HG03575 (cell line): ENCODE results near the gene POLR2J2.
"Not testable (repeated sequence)": the region's sequence is repeated elsewhere in the genome, so short reads cannot be mapped to it uniquely, and the experiment has no call there.

ENCODE experiments used
- ATAC-seq: cut with Tn5 transposase; IDR thresholded peaks from one replicate; pipeline ENCODE4 v1.9.1; 2021; ENCODE audit not compliant: unreplicated experiment, insufficient number of reproducible peaks, low FRiP score; ENCODE audit errors: extremely low read depth

POLR2J2 gene

DNA sequence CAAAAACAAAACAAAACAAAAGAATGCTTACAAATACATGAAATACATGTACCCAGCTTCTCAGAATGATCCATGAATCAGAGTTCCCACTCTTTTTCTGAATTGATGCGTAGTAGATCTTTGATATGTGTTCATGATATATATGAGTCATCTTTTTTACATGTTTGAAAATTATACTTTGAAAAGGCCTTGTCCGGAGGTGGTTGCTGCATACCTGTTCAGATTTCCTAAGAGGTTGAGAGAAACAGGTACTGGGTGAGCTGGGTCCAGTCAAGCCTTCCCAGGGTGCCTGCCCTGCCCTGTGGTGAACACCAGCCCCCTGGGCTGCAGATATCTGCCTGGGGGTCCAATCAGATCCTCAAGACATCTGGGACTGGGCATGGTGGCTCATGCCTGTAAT, 4.1 kb upstream of the POLR2J2 start:
- ATAC-seq, result not testable (repeated sequence)

DNA sequence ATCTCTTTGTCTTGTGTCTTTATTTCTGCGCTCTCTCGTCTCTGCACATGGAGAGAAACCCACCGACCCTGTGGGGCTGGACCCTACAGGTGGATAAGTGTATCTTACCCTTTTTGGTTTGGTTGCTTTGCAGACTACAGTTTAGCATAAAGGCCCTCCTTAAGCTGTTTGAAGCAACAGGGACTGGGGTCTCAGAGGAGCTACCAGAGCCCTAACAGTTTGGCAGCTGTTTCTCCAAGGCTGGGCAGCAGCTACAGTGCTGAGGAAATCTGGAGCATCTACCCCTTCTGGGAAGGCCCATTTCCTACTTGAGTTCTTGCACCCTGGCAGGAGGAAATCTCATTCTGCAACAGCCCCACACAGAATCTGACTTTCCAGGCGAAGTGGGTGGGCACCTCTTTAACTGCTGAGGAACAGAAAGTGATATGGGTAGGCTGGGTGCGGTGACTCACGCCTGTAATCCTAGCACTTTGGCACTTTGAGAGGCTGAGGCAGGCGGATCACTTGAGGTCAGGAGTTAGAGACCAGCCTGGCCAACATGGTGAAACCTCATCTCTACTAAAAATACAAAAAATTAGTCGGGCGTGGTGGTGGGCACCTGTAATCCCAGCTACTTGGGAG, 2.1 kb upstream of the POLR2J2 start:
- ATAC-seq, result not testable (repeated sequence)

GRCh38 chr7:102671956-102672307, 469 bp upstream of the POLR2J2 start:
- ATAC-seq, result peak; percentile 9

- not testable (repeated sequence) for ATAC-seq
These were observed 3.9 kb downstream of the POLR2J2 start for GRCh38 chr7:102667523-102667922.

DNA sequence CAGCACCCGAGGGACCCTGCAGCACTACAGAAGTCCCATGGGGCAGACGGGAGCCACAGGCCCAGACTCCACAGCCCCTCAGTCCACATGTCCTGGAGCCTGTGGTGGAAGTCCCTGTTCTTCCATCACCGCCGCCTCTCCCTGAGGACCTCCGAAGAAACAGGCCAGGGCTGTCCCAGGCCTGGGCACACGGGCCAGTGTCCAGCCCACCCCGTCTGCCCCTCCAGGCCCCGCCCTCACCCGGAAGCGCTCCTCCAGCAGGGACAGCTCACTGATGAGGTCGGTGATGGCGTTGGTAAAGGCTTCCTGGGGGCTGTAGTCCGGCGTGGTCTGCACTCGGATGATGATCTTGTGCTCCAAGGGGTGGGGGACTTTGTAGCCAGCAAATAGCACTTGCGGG, 4.6 kb downstream of the POLR2J2 start:
- not testable (repeated sequence) for ATAC-seq

DNA sequence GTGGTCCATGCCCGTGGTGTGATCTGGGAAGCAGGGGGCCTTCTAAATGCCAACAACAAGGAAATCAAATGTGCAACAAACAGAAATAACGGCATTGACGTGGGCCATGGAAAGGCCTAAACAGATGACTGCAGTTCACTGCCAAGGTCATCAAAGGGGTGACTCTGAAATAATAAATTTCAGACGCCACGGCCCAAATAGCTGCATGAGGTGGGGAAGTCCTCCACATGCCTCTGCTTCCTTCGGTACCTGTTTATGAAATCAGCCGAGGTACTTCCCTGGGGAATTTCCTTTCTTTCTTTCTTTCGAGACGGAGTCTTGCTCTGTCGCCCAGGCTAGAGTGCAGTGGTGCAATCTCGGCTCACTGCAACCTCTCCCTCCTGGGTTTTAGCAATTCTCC, 6.7 kb downstream of the POLR2J2 start:
- not testable (repeated sequence) for ATAC-seq

- ATAC-seq, result not testable (repeated sequence)
These were observed 21.5 kb downstream of the POLR2J2 start, which contains the start of gene SPDYE2B for GRCh38 chr7:102649924-102650323. Gene SPDYE2B (plus strand): TSS chr7:102650319. CDS start chr7:102652349, 2,030 bp downstream.

DNA sequence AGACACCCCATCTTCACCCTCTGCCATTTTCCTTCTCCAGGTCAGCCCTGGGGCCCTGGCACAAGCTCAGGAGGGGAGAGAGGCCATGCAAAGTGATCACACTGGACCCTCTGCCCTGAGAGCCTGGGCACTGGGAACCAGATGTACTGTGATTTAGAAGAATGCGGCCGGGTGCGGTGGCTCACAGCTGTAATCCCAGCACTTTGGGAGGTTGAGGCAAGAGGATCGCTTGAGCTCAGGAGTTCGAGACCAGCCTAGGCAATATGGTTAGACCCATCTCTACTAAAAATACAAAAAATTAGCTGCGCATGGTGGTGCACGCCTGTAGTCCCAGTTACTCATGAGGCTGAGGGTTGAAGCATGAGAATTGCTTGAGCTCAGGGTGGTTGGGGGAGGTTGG, 23.6 kb downstream of the POLR2J2 start:
- ATAC-seq, result not testable (repeated sequence)

GRCh38 chr7:102643404-102643803, 28.1 kb downstream of the POLR2J2 start:
- not testable (repeated sequence) for ATAC-seq

DNA sequence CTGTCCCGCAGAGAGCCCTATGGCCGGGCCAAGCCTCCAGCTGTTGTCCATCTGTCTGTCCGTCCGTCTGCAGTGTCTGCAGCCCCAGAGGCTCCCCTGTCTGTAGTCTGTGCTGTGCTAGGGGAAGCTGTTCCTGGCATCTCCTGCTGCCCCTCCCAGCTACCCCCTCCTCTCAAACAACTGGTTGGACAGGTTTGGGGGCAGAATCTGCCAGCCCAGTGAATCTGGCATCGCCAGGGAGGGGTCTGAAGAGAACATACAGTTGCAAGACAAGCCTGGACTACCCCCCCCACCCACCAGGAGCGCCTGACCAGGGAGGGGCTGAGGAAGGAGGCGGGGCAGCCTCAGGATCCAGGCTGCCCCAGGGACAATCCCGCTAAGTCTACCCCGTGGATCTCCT, 28.8 kb downstream of the POLR2J2 start, which contains the start of gene UPK3BL1:
UPK3BL1 (minus strand) TSS at position 101 of the 400 bp plus-strand sequence; CDS start at position 51, 50 bp downstream.
- not testable (repeated sequence) for ATAC-seq

- not testable (repeated sequence) for ATAC-seq
These were observed 32.6 kb downstream of the POLR2J2 start for GRCh38 chr7:102638848-102639247.

DNA sequence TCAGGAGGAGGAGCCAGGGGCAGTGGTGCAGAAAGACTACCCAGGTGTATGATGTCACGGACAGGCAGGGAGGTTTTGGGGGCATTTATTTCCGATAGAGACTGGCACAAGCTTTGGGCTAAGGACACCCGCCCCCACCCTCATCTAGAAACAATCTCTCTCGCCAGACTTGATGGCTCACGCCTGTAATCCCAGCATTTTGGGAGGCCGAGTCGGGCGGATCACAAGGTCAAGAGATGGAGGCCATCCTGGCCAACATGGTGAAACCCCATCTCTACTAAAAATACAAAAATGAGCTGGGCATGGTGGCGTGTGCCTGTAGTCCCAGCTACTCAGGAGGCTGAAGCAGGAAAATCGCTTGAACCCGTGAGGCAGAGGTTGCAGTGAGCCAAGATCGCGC, 34.5 kb downstream of the POLR2J2 start:
- not testable (repeated sequence) for ATAC-seq

- not testable (repeated sequence) for ATAC-seq
These were observed 36.1 kb downstream of the POLR2J2 start for GRCh38 chr7:102635354-102635753.

GRCh38 chr7:102634299-102634698, 37.2 kb downstream of the POLR2J2 start:
- not testable (repeated sequence) for ATAC-seq

DNA sequence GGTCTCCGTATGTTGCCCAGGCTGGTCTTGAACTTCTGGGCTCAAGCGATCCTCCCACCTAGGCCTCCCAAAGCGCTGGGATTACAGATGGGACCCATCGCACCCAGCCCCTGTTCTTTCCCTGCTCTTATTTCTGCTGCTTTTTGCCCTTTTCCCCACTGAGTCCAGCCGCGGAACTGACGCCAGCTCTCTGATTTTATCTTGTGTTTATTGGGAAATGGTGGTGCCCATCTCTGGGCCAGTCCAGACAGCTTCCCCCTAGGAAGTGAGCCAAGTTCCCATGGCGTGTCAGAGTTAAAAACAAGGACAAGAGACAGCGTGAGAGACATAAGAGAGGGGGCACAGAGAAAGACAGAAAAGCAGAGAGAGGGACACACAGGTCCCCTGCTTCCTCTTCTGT, 40.8 kb downstream of the POLR2J2 start:
- not testable (repeated sequence) for ATAC-seq

DNA sequence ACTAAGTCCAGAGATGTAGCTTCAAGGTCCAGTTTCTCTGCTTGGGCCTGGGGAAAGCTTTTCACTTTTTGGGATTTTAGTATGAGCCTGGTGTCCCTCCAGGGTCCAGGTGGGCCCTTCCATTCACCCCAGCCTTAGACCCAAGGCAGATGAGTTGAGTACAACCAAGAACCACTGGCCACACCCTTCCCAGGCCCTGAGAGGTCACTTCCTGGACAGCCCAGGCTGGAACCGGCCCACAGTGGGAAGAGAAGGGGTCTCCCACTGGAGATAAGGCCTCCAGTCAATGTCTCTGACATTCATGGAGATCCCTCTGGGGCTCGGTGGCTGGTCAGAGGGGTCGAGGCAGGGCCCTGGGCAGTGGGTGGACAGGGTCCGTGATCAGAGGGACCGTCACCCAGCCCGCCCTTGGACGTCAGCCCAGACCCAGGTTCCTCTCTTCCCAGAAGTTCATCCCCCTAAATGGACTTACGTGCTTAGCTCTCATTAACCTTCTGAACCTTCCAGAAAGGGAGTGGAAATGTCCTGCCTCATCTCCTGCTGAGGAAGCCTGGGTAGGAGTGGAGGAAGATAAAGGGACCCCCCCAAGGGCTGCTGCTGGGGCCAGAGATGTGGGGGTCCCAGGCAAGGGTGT, 44.1 kb downstream of the POLR2J2 start:
- not testable (repeated sequence) for ATAC-seq

- ATAC-seq, result not testable (repeated sequence)
These were observed 53.3 kb downstream of the POLR2J2 start for GRCh38 chr7:102618122-102618521.

DNA sequence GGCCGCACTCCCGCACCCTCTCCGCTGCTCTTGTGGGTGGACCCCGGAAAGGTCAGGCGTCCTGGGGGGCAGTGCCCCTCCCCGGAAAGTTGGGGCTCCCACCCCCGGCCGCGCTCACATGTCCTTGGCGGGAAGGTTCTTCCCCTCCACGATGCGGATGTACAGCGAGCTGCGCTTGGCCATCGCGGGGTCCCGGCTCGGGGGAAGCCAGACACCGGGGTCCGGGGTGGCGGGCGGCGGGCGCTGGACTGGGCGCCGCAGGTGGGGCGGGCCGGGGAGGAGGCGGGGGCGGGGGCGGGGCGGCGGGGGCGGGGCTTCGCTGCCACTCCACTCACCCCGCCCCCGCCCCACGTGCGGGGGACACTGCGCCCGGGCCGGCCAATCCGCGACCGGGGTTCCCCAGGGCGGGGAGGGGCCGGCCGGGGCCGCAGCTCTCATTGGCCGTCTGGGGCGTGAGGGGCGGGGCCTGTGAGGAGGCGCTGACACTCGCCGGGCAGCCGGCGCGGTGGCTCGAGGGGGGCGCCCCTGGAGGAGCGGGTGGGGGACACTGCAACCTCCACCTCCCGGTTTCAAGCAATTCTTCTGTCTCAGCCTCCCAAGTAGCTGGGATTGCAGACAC, 54.8 kb downstream of the POLR2J2 start, which contains the start of gene RASA4:
RASA4 (minus strand) TSS at position 250 of the 619 bp plus-strand sequence; CDS start at position 183, 67 bp downstream.
- ATAC-seq, result not testable (repeated sequence)
